Stomach (tissue), 9 donors: Measurements from ENCODE around the gene DKK1. TPM values are rescaled to one million over a fixed set of nuclear protein-coding genes. Genes with fewer than 3 reads are reported as not detected.

Experiments used
- DNase-seq, 2 donors: peaks; one replicate each; pipeline versions ENCODE4 v3.0.0 to v3.0.0-alpha.2; 2013 to 2019
- H3K27ac ChIP-seq, 5 donors: fragments of 200-600 bp in 4 of 5; sonication (generic) in 4 of 5; one replicate each; pipeline ENCODE4 v1.5.1; 2013 to 2019; ENCODE audit warnings: mild to moderate bottlenecking in 1 of 5, moderate library complexity in 1 of 5
- H3K27me3 ChIP-seq, 3 donors: fragments of 200-600 bp; sonication (generic); one replicate each; pipeline ENCODE4 v1.5.1; 2017 to 2019; ENCODE audit warnings: mixed run types in 1 of 3
- H3K36me3 ChIP-seq, 4 donors: fragments of 200-600 bp; sonication (generic); 1 replicate in 3 of 4; 2 replicates in 1 of 4; pipeline ENCODE4 v1.5.1; 2016 to 2019
- H3K4me1 ChIP-seq, 4 donors: fragments of 200-600 bp; sonication (generic); one replicate each; pipeline ENCODE4 v1.5.1; 2016 to 2019
- H3K4me3 ChIP-seq, 4 donors: fragments of 200-600 bp; sonication (generic) in 3 of 4; one replicate each; pipeline ENCODE4 v1.5.1; 2016 to 2019; ENCODE audit warnings: mild to moderate bottlenecking in 1 of 4
- H3K9me3 ChIP-seq, 4 donors: fragments of 200-600 bp; sonication (generic); one replicate each; pipeline ENCODE4 v1.5.1; 2016 to 2019
- EP300 ChIP-seq: sonication (generic); formaldehyde crosslinking; IDR thresholded peaks from one replicate; pipeline ENCODE4 v1.6.1; 2017; ENCODE audit warnings: antibody characterized with exemption
- POLR2A ChIP-seq, 4 donors: fragments of 450-650 bp; IDR thresholded peaks; one replicate each; pipeline ENCODE4 v1.6.1; 2016; ENCODE audit warnings: antibody characterized with exemption in 4 of 4, control low read depth in 2 of 4, mild to moderate bottlenecking in 1 of 4, moderate library complexity in 1 of 4
- POLR2AphosphoS5 ChIP-seq, 3 donors: sonication (generic); formaldehyde crosslinking; IDR thresholded peaks; one replicate each; pipeline ENCODE4 v1.6.1; 2016; ENCODE audit warnings: antibody characterized with exemption in 3 of 3
- WGBS, 5 donors: extraction: QIAGEN DNeasy Blood & Tissue Kit in 3 of 5; methylation state at CpG; one replicate each; pipeline versions ENCODE4 v1.1.5 to v1.1.7; 2013 to 2018; 5-methylcytosine and 5-hydroxymethylcytosine counted together
- intact Hi-C: fragments of 100-400 bp; cut with DNase I; formaldehyde crosslinking; loops from one replicate; pipeline ENCODE4 v1.15.1; 2023; ENCODE audit warnings: low total_unique reads
- polyA plus RNA-seq, 3 donors: library from polyadenylated mRNA; stranded (reverse); fragments of 200-250 nt; gene quantifications; one replicate each; pipeline ENCODE4 v1.2.3, GENCODE V29; 2013
- total RNA-seq, 5 donors: library from RNA; depleted of rRNA; stranded (reverse); fragments of >200 nt; gene quantifications; one replicate each; pipeline versions ENCODE4 v1.1.0 to v1.2.3, GENCODE V29; 2014 to 2016
- TF ChIP-seq, protein P1 (sequence below), 7 experiments: fragments of 450-650 bp in 4 of 7; fragments of 200-600 bp in 3 of 7; sonication (generic) in 3 of 7; IDR thresholded peaks; one replicate each; pipeline ENCODE4 v1.5.1; 2016 to 2019; ENCODE audit warnings: antibody characterized with exemption in 7 of 7, control low read depth in 2 of 7, mild to moderate bottlenecking in 1 of 7
- donor health status: healthy with polysubstance abuse.
- donor health status: Bipolar disorder and iron deficiency.
- donor health status: healthy.

The DKK1 gene
- total and polyA plus RNA-seq, 8 donors = 0.73 to 4.0 (median 1.2) TPM; not detected in 3

DNA sequence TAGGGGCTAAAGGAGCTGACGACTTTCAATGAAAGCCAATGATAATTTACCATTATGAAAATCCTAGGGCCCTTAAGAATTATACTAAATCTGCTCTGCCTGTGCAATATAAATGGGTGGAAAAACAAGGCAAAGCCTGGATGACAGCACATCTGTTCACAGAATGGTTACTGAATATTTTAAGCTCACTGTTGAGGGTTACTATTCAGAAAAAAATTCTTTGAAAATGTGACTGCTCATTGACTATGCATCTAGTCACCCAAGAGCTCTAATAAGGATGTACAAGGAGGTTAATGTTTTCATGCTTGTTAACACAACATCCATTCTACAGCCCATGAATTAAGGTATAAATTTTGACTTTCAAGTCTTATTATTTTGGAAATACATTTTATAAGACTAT, 8.9 kb downstream of the DKK1 start:
- WGBS, 5 donors = 71 to 100% (median 85%) methylated on average over 1 of the region's 1 CpG
- Histone ChIP-seq H3K9me3 (no peaks in the 10 kb centered on the region), H3K27ac (no peak overlapping the region), H3K27me3 (no peaks in the 10 kb centered on the region), H3K4me3 (no peak overlapping the region), H3K36me3 (no peaks in the 10 kb centered on the region), H3K4me1 (no peaks in the 10 kb centered on the region)
- no peak for DNase-seq
- TF ChIP-seq, protein P1, sequence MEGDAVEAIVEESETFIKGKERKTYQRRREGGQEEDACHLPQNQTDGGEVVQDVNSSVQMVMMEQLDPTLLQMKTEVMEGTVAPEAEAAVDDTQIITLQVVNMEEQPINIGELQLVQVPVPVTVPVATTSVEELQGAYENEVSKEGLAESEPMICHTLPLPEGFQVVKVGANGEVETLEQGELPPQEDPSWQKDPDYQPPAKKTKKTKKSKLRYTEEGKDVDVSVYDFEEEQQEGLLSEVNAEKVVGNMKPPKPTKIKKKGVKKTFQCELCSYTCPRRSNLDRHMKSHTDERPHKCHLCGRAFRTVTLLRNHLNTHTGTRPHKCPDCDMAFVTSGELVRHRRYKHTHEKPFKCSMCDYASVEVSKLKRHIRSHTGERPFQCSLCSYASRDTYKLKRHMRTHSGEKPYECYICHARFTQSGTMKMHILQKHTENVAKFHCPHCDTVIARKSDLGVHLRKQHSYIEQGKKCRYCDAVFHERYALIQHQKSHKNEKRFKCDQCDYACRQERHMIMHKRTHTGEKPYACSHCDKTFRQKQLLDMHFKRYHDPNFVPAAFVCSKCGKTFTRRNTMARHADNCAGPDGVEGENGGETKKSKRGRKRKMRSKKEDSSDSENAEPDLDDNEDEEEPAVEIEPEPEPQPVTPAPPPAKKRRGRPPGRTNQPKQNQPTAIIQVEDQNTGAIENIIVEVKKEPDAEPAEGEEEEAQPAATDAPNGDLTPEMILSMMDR (IDR thresholded peaks at IDR 0.05) = no peak
- TF ChIP-seq EP300 = no peak
- intact Hi-C loops = no loop called here

DNA sequence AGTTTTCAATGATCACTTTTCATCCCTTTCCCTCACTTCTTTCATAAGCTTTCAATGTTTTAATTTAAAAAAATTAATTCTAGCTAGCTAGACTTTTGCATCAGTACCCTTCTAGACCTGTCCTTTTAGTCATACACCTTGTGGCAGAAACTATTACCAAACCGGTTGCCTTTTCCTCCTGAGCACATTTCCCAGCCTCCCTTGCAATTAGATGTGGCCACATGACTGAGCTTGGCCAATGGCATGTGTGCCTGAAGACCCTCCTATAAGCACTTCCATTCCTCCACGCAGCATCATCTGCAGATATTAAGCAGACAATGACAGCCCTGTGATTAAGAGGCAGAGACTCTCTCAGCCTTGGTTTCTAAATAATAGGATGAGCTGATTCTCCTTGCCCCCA, 12.3 kb downstream of the DKK1 start:
- Histone ChIP-seq H3K4me1 (no peaks in the 10 kb centered on the region), H3K4me3 (no peak overlapping the region), H3K9me3 (no peaks in the 10 kb centered on the region), H3K27me3 (no peaks in the 10 kb centered on the region), H3K27ac (no peak overlapping the region), H3K36me3 (no peaks in the 10 kb centered on the region)
- 73 to 88% (median 82%) methylated on average over 2 of the region's 2 CpGs for WGBS, 5 donors
- DNase-seq = no peak
- TF ChIP-seq EP300 (no peak), POLR2AphosphoS5 (IDR thresholded peaks at IDR 0.05) (no peak), POLR2A (IDR thresholded peaks at IDR 0.05) (no peak)
- TF ChIP-seq, protein P1 (IDR thresholded peaks at IDR 0.05) = no peak
- intact Hi-C loops = no loop called here

DNA sequence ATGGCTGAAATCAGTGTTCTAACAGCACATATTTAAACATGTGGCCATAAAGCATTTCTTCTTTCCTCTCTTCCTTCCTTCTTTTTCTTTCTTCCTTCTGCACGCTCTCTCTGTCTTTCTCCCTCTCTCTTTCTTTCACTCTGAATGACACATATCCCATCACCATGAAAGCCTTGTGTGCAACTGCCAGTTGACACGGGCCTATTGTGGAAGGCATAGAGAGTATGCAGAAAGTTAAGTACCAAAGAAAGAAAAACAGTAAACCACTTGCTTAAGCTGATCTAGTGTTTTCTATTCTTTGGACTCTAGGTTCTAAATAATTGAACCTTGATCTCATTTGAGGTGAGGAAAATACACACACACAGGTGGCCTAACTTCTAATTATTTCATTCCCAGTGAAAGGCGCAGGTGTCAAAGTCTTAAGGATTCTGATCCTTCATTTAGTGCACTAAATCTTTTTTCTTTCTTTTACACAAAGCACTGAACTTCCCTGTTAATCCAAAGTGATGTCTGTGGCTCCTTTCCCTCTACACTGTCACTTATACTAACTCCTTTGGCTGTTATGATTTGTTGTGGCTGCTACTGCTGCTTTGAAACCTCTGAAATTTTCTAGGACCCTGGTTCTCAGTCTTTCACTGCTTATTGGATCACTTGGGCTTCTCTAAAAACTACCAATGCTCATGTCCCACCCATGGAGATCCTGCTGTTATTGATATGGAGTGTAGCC, 17.7 kb downstream of the DKK1 start:
- WGBS, 5 donors = 72 to 87% (median 80%) methylated on average over 3 of the region's 3 CpGs
- DNase-seq = no peak
- TF ChIP-seq, protein P1 (IDR thresholded peaks at IDR 0.05) = no peak
- TF ChIP-seq EP300 = no peak
- TF ChIP-seq POLR2A (IDR thresholded peaks at IDR 0.05) = no peak
- TF ChIP-seq POLR2AphosphoS5 (IDR thresholded peaks at IDR 0.05) = no peak
- Histone ChIP-seq H3K27me3 (no peaks in the 10 kb centered on the region), H3K4me1 (no peaks in the 10 kb centered on the region), H3K4me3 (no peak overlapping the region), H3K36me3 (no peaks in the 10 kb centered on the region), H3K27ac (no peak overlapping the region), H3K9me3 (no peaks in the 10 kb centered on the region)
- intact Hi-C loops = no loop called here

DNA sequence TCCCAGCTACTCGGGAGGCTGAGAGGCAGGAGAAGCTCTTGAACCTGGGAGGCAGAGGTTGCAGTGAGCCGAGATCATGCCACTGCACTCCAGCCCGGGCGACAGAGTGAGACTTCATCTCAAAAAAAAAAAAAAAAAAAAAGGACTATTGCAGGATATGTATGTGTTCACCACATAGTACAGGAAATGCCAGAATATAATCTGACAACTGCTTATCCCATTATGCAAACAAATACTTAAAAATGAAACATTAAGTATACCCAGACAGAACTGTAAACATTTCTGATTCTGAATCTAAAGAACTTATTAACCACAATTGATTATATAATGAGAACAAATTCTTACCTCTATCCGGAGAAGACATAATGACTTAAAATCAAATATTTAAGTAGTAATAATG, 18.7 kb downstream of the DKK1 start:
- TF ChIP-seq EP300 = no peak
- no peak for TF ChIP-seq POLR2A (IDR thresholded peaks at IDR 0.05)
- TF ChIP-seq, protein P1 (IDR thresholded peaks at IDR 0.05) = no peak
- no peak for TF ChIP-seq POLR2AphosphoS5 (IDR thresholded peaks at IDR 0.05)
- no peaks in the 10 kb centered on the region for H3K4me1 ChIP-seq
- no peak overlapping the region for H3K27ac ChIP-seq
- no peaks in the 10 kb centered on the region for H3K9me3 ChIP-seq
- WGBS, 5 donors = 15 to 59% (median 45%) methylated on average over 5 of the region's 5 CpGs
- H3K4me3 ChIP-seq = no peak overlapping the region
- intact Hi-C loops = no loop called here
- DNase-seq = no peak
- H3K36me3 ChIP-seq = no peaks in the 10 kb centered on the region
- no peaks in the 10 kb centered on the region for H3K27me3 ChIP-seq
